AML-193 (cell line): ENCODE results near the gene ANXA3.

Experiments used
- DNase-seq, 2 experiments: peaks; one replicate each; lab custom pipeline; 2025; lab: John Stamatoyannopoulos, UW

ANXA3 gene

GRCh38 chr4:78611215-78611558 is 59.6 kb downstream of the ANXA3 start:
- no peak for DNase-seq

DNA sequence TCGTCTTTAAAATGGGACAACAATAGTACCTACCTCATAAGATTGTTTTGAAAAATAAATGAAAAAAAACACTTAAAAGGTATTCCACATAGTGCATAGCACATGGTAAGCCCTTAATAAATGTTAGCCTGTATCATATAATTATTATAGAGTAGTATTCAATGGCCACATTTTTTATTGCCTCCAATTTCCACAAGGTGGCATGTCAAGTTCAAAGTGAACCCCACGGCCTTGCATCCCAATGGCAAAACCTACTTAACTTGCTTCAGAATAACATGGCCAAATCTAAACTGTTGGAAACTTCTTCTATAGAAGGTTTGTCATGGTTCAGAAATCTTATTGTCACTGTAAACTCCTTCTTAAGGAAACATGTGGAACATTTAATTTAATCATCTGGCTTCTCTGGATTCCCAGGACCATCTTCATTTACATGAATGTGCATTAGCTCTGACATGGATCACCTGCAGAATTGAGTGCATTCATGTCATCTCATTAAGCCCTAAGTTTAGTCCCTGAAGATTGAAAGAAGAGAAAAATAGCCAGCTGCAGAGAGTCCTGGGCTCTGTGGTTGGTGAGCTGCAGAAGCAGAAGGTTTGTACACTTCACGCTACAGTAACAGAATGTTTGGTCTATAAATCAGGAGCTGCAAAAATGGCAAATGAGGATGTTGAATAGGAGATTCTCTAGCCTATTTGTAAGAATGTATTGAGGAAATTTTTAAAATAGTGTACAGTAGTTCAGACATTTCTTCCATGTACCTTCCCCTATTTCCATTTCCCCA is 61.0 kb downstream of the ANXA3 start:
- peak; percentile 49 to 68 for DNase-seq

- no peak for DNase-seq
These were observed 62.2 kb downstream of the ANXA3 start for GRCh38 chr4:78613522-78614321.

- DNase-seq = no peak
These were observed 64.5 kb downstream of the ANXA3 start for GRCh38 chr4:78616046-78616498.

- DNase-seq = no peak
These were observed 66.9 kb downstream of the ANXA3 start for GRCh38 chr4:78618436-78618835.

- no peak for DNase-seq
These were observed 69.8 kb downstream of the ANXA3 start for GRCh38 chr4:78621395-78621794.

DNA sequence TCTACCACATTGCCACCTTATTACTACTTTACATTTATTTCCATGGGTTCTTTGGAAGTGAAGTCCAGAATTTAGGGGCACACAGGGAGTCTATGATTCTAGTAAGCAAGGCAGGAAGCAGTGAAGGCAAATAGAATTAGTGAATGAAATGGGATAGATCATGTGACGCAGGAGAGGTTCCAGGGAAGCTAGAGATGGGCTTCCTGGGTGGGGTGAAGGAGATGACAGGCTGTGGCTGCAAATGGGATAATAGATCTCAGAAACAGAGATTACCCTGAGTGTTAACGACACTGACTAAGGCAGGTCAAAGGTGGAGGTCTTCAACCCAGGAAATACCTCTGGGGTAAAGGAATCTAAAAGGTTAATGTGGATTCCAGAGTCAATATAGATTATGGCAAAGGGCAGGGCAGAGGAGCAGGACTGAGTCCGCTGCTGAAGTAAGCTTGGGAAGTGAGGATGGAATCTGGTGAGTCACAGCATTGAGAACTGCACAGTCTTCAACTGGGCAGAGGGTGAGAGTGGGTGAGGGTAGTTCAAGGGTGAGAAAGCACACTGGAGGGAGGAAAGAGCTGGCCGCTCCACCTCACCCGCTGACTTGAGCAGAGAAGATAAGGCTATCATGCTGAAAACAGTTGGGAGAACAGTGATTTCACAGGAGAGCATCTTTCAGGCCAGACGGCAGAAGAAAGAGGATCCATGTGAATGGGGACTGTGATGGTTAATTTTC is 70.8 kb downstream of the ANXA3 start:
- no peak for DNase-seq

- no peak for DNase-seq
These were observed 72.5 kb downstream of the ANXA3 start for GRCh38 chr4:78624048-78624447.

GRCh38 chr4:78625073-78625472 is 73.5 kb downstream of the ANXA3 start:
- no peak for DNase-seq

DNA sequence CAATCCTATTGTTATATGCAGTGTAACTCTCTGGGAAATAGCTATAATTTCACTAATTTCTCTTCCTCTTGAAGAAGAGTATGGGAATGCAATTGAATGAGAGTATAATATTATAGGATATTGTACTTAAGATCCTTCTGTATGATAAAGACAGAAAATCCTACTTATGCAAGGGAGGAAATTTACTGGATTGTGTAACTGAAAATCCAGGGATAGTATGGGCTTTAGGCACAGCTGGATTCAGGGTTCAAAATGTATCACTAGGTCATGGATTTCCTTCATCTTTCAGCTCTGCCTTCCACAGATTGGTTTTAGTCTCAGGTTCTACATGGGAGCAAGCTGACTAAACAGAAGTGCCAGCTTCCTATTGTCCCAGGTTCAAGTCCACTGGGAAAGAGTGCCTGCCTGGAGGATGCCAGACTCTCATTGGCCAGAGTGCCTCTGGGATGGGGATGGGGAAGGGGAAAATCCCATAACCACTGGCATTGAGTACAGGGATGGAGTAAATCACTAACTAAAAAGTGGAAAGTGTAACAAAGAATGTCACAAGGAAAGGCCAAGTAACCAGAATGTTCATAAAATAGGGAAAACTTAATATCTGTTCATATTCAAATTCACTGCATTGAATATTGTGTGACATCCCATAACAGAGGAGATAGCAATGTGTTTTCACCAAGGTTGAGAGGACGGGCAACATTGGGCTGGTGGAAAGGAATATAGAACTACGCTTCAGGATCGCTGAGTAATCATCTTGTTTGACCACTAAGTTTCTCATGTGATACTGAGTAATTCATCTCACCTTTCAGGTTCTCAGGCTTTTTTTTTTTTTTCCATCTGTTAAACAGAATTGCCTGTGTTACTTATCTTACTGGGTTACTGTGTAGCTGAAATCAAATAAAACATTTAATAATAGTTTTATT is 75.7 kb downstream of the ANXA3 start:
- no peak for DNase-seq

GRCh38 chr4:78627966-78628678 is 76.6 kb downstream of the ANXA3 start:
- DNase-seq = no peak

GRCh38 chr4:78629991-78630541 is 78.5 kb downstream of the ANXA3 start:
- no peak for DNase-seq

DNA sequence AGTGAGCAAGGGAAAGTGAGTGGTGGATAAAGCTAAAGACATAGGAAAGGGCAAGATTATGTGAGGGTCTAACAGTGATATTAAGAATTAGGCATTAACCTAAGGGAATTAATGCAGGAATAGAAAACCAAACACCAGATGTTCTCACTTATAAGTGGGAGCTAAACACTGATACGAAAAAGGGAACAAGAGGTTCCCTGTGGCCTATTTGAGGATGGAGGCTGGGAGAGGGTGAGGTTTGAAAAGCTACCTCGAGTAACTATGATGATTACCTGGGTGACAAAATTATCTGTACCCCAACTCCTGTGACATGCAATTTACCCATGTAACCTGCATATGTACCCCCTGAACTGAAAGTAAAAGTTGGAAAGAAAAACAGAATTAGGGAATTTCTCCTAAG is 79.0 kb downstream of the ANXA3 start:
- no peak for DNase-seq

DNA sequence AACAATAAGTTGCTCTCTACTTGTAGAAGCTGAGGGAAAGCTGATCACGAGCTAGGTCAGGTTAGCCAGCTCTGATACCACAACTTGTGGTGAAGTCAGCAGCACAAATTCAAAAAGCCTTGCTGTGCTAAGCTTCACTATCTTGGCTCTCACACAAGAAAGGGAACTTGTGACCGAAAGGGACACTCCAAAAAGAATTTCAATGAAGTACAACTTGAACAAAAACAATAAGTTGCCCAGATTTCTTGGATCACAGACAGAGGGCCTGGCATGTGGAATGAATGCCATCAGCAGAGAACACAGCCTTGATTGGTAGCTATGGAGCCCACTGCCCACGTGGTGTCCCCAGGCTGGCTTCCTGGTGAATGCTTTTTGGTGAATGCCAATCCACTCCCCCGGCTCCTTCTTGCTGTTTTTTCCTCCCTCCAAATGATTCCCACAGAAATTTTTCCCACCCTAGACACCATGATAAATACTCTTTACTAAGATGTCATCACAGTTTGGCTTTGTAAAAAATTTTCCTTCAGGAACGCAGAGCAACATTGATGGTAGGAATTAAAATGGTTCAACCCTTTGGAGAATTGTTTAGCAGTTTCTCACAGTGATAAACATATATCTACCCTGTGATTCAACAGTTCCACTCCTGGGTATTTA is 82.6 kb downstream of the ANXA3 start:
- DNase-seq = no peak

DNA sequence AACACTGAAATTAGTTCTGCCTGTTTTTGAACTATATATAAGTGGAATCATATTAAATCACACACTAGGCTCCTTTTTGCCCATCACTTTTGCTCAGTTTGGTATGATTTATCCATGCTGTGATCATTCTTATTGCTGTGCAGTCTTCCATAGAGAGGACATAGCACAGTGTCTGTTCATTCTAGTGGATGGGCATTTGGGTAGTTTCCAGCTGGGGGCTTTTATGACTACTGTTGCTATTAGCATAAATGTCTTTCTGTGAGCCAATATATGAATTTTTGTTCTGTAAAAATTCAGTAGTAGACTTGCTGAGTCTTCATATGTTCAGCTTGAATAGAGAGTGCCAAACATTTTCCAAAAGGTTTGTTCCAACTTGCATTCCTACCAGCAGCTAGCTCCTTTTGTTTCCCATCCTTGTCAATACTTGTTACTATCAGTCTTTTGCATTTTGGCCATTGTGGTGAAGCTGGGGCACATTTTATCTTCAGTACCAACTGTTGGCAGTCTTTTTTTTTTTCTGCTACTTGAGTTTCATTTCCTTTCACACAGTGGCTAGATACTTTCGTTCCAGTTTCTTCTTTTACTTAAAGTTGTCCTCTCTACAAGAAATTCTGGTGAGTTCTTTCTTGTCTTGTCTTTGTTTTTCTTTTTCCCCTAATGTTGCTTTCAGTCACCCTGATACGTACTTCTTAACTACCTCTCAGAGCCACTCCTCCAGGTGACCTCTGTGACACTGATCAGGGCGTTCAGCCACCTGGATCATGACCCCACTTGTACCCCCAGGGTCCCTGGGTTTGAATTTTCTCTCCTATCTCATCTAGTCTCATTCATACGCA is 87.0 kb downstream of the ANXA3 start:
- no peak for DNase-seq

GRCh38 chr4:78640714-78641113 is 89.1 kb downstream of the ANXA3 start:
- DNase-seq = no peak

DNA sequence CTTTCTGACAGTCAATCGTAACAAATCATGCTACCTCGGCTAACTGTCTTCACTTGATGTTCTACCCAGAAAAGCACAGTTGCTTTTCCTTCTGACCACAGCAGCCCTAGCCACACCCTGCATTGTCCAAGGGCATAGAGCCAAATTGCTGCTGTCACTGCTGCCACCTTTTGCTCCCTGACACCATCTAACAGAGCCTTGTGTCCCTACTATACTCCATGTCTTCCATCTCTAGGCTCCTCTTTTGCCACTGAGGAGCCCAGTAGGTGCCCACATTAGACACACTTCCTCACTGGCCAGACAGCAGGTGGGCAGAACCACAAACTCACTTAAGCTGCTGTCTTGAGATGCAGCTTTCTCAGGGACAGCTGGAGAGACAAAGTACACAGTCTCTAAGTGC is 91.4 kb downstream of the ANXA3 start:
- no peak for DNase-seq

DNA sequence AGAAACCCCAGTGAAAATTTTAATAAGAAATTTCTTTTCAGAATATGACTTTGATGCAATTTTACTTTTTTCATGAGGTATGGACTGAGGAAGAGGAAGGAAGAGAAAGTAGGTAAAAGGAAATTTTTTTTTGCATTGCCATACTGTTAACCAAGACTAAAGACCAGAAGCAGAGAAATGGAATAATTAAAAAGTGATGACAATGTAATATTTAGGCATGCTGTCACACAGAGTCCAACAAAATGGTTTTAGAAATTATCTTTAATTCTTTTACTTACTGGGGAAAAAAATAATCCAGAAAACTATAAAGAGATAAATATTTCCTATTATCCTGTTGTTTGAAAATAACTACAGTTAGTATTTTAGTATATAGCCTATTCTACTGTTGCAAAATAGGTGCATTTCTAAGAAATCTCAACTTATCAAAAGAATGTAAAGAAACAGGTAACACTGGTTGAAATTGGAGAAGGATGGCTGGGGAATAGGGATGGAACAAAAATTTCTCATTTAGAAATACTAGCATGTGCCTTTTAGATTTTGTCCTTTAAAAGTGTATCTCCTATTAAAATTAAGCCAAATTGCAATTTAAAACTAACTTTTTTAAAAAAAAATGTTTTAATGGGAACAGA is 92.6 kb downstream of the ANXA3 start:
- DNase-seq = no peak
